ENCODE results near the gene SRP19.

DNA sequence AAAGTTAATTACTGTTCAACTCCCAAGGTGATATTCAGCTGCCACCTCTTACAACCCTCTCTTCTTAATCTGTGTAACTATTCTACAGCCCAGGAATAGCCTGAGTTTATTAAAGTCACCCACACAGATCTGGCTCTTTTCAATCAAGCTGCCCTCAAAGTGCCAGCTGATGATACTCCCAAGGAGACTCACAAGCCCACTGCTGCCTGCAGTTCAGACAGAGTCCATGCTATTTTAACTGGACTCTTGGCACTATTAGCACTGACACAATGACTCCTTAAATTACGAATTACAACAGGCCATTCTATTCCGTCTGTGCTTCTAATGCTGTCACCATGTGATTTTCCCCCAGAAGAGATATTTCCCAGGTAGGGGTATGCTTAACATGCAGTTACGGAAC lies 34.6 kb downstream of the SRP19 start:
- no peak for TF ChIP-seq EZH2 (IDR thresholded peaks at IDR 0.05; ENCODE audit: insufficient read depth, poor library complexity, severe bottlenecking)
- no peak for TF ChIP-seq EZH2phosphoT487 (IDR thresholded peaks at IDR 0.05; ENCODE audit: insufficient read depth, low read depth)
